NCI-H1092 treated with DMSO at 0.1 percent for 48 hours (cell line): ENCODE data around the gene PCGF3.
"Not testable (repeated sequence)": the region's sequence is repeated elsewhere in the genome, so short reads cannot be mapped to it uniquely, and the experiment has no call there.

Experiments used
- DNase-seq: peaks from one replicate; lab custom pipeline; 2025; lab: John Stamatoyannopoulos, UW

The PCGF3 gene

DNA sequence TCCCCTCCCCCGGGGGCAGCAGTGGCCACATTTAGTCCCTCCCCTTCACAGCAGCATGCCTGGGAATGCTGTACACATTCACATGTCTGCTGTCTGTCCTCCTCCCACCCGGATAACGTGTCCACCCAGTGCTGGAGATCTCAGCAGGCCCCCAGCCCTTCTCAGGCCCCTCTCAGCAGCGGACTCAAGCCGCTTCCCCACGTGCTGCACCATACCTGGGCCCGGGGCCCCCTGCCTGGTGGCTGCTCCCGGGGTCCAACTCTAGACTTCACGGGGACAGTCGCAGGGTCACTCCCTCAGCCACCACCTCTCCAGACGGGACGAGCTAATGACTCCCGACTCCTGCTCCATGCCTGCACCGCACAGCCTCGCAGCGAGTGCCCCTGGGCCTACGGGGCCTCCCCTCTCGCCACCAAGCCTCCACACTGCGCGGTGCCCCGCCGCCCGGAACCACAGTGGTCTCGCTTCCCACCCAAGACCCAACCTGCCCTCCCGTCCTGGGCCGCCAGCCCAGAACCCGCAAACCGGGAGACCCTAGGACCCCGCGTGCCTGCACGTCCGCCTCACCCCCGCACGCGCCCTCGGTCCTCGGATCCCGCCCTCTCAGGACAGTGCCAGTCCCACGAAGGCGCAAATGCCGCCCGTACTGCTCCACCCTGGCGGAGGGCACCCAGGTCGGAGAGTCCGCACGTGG is 1.3 kb upstream of the PCGF3 start:
- DNase-seq: no peak

DNA sequence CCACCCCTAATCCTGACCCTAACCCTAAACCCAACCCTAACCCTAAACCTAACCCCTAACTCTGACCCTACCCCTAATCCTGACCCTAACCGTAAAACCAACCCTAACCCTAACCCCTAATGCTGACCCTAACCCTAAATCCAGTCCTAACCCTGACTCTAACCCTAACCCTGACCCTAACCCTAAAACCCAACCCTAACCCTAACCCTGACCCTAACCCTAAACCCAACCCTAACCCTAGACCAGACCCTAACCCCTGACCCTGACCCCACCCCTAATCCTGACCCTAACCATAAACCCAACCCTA is 708 bp upstream of the PCGF3 start:
- no peak for DNase-seq

GRCh38 chr4:706083-706633 is 526 bp downstream of the PCGF3 start:
- DNase-seq: not testable (repeated sequence)

GRCh38 chr4:706834-707598 is 1.4 kb downstream of the PCGF3 start:
- no peak for DNase-seq

- no peak for DNase-seq
Measured at GRCh38 chr4:707929-708630, 2.4 kb downstream of the PCGF3 start.

GRCh38 chr4:708631-708933 is 3.0 kb downstream of the PCGF3 start:
- no peak for DNase-seq

- no peak for DNase-seq
Measured at GRCh38 chr4:709348-709747, 3.7 kb downstream of the PCGF3 start.

DNA sequence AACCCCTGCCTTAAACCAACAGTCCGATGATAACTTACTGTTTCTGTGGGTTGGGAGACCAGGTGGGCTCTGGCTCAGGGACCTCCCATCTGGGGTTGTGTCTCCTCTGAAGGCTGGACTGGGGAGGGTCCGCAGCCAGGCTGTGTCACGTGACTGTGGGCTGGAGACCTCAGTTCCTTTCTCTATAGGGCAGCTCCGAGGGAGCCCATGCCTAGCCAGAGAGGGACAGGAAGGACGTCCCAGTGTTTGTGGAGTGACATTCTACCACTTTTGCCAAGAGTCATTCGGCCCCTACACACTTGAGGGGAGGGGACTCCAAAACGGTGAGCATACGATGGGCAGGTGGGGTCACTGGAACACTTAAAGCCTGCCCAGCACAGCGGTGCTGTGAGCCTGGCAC is 4.5 kb downstream of the PCGF3 start:
- DNase-seq: no peak

GRCh38 chr4:710916-711315 is 5.3 kb downstream of the PCGF3 start:
- no peak for DNase-seq

GRCh38 chr4:712093-712492 is 6.5 kb downstream of the PCGF3 start:
- DNase-seq: no peak

DNA sequence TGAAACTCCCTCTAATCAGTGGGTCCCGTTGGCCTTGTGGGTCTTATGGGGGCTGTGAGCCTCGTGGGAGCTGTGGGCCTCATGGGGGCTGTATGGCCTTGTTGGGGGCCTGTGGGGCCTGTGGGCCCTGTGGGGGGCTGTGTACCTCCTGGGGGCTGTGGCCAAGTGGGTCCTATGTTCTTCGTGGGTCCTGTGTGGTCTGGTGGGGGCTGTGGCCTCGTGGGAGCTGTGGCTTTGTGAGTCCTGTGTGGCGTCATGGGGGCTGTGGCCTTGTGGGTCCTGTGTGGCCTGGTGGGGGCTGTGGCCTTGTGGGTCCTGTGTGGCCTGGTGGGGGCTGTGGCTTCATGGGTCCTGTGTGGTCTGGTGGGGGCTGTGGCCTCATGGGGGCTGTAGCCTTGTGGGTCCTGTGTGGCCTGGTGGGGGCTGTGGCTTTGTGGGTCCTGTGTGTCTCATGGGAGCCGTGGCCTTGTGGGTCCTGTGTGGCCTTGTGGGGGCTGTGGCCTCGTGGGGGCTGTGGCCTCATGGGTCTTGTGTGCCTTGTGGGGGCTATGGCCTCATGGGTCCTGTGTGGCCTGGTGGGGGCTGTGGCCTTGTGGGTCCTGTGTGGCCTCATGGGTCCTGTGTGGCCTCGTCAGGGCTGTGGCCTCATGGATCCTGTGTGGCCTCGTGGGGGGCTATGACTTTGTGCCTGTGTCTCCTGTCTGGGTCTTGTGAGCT is 7.4 kb downstream of the PCGF3 start:
- DNase-seq: no peak

- no peak for DNase-seq
Measured at GRCh38 chr4:714087-714486, 8.5 kb downstream of the PCGF3 start.

GRCh38 chr4:717601-718320 is 12.1 kb downstream of the PCGF3 start:
- DNase-seq: no peak

- no peak for DNase-seq
Measured at GRCh38 chr4:718460-718859, 12.8 kb downstream of the PCGF3 start.

DNA sequence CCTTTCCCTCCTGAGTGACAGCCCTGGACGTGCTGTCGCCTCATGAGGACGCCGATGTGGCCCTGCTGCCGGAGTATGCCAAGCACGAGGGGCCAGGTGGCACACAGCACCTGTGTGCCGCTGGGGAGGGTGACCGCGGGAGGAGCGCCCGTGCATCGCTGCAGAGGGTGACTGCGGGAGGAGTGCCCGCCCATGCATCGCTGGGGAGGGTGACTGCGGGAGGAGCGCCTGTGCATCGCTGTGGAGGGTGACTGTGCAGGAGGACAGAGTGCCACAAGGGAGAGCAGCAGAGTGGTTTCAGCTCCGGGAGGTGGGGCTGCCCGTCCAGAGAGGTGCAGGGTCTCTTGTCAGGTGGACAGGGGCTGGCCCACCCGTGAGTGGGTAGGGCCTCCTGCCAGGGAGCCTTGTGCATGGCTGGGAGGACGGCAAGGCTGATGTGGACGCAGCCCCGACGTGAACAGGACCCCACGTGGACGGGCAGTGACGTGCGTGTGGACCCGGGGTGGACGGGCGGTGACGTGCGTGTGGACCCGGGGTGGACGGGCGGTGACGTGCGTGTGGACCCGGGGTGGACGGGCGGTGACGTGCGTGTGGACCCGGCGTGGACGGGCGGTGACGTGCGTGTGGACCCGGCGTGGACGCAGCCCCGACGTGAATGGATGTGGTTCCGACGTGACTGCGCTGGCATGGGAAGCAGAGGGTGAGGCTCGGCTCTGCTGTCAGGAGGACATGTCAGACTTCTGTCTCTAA is 14.7 kb downstream of the PCGF3 start:
- no peak for DNase-seq

DNA sequence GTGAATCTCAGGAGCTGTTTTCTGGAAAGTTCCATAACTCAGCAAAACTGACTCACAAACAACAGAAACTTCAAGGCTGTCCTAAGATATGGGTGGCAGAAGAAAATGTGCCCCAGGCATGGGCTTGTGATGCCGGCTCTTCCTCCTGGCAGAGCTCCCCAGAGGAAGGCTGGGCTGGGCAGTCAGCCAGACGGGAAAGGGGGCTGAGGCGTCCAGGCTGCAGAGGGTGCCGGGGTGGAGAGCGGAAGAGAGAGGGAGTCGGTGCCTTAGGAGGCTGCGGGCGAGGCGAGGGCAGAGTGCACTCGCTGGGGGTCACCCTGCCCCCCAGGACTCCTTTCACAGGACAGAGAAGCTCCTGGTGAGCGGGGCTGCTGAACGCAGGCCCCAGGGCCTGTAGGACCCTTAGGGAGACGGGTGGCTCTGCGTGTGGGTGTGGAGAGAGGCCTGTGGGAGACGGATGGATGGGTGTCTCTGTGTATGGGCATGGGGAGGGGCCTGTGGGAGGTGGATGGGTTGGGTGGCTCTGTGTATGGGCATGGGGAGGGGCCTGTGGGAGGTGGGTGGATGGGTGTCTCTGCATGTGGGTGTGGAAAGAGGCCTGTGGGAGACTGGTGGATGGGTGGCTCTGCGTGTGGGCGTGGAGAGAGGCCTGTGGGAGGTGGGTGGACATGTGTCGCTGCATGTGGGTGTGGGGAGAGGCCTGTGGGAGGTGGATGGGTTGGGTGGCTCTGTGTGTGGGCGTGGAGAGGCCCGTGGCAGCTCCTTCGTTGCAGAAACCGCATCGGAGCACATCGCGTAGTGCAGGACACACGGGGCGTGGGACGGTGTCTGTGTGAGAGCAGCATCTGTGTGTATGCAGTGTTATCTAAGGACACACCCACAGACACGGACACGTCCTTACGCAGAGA is 15.9 kb downstream of the PCGF3 start:
- no peak for DNase-seq

DNA sequence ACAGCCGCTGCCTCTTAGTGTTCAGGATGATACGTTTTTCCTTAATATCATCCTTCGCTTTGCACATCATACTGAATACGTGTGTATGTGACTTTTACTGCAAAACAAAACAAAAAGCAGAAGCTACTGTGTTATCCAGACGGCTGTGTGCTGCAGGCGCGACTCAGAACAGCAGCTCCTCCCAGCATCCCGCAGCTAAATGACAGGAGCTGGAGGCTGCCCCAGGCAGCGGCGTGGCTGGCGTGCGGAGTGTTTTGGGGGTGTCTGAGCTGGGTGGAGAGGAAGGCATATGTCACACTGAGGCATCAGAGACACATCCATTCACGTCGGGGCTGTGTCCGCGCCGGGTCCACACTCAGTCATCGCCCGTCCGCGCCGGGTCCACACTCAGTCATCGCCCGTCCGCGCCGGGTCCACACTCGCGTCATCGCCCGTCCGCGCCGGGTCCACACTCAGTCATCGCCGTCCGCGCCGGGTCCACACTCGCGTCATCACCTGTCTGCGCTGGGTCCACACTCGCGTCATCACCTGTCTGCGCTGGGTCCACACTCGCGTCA is 16.6 kb downstream of the PCGF3 start:
- no peak for DNase-seq

DNA sequence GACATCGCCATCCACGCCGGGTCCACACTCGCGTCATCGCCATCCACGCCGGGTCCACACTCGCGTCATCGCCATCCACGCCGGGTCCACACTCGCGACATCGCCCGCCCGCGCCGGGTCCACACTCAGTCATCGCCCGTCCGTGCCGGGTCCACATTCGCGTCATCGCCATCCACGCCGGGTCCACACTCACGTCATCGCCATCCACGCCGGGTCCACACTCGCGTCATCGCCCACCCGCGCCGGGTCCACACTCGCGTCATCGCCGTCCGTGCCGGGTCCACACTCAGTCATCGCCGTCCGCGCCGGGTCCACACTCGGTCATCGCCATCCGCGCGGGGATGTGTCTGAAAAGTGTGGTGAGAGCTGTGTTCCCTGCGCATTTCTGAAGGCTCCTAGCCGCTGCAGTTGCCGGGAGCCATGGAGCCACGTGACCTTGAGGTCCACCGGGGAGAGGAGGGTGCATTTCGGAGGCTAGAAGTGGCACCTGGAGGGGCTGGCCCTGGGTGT is 17.3 kb downstream of the PCGF3 start:
- no peak for DNase-seq

DNA sequence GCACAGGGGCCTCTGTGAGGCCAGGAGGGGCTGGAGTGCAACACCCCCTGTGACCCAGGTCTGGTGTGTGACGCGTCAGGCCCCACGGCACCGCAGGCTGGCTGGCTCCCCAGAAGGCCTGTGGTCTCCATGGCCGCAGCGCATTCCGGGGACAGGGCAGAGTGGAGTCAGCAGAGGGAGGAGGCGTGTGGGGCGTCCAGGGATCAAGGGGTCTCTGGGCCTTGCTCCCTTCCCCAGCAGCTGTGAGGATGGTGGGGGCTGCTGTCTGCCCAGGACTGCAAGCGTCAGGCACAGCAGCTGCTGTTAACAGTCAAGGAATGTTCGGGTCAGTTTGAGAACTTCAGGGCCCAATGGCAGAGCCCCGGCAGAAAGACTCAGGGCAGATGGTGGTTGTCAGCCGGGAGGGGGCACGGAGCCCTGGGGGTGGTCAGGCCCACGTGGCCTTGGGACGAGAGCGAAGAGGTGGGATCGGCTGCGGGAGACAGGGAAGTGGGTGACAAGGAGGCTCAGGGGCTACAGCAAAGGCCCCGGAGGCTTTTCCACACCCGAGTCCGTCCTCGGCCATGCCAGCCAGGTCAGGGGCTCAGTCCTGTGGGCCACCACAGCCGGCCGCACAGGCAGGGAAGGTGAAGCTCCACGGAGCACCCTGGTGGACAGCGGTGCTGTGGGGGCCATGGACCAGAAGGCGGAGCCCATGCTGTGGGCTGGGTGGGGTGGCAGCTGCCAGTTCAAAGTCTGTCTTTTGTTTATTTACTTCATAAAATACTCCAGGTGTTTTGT is 18.3 kb downstream of the PCGF3 start:
- DNase-seq: no peak
